AG09319 (cell line): Measurements from ENCODE around the gene STIMATE.
A peak's percentile ranks its signal among the peaks of the same experiment; 100 is the strongest.

Source experiments
- DNase-seq: peaks from one replicate; pipeline ENCODE4 v3.0.0-alpha.2; 2010; ENCODE audit warnings: low read depth; ENCODE audit errors: extremely low read depth
- CTCF ChIP-seq: IDR thresholded peaks from 2 replicates; pipeline ENCODE4 v1.5.1; 2011; ENCODE audit warnings: low read depth, mild to moderate bottlenecking, inconsistent platforms, low read length, moderate library complexity

The STIMATE gene

GRCh38 chr3:52847726-52848125 is 49.6 kb downstream of the STIMATE start:
- no peak for DNase-seq
- no peak for TF ChIP-seq CTCF

- DNase-seq = no peak
- TF ChIP-seq CTCF = no peak
Observed at GRCh38 chr3:52847241-52847640, 50.1 kb downstream of the STIMATE start.

GRCh38 chr3:52846432-52846965 is 50.8 kb downstream of the STIMATE start:
- no peak for DNase-seq
- TF ChIP-seq CTCF = no peak

- peak; percentile 42 for TF ChIP-seq CTCF
- no peak for DNase-seq
Observed at GRCh38 chr3:52845691-52846431, 51.5 kb downstream of the STIMATE start.

GRCh38 chr3:52845157-52845556 is 52.2 kb downstream of the STIMATE start:
- DNase-seq = no peak
- TF ChIP-seq CTCF = no peak

- TF ChIP-seq CTCF = no peak
- no peak for DNase-seq
Observed at GRCh38 chr3:52844290-52844975, 52.9 kb downstream of the STIMATE start.

- no peak for DNase-seq
- TF ChIP-seq CTCF = no peak
Observed at GRCh38 chr3:52843881-52844280, 53.5 kb downstream of the STIMATE start.
